H1 (cell line): ENCODE data around the gene CCDC89. TPM values are rescaled to one million over a fixed set of nuclear protein-coding genes. Genes with fewer than 3 reads are reported as not detected.

Experiments
- GTF2F1 ChIP-seq: IDR thresholded peaks from 2 replicates; pipeline ENCODE4 v1.6.1; 2012; ENCODE audit warnings: low read depth, low read length, improper control_type of control experiment, borderline replicate concordance
- KDM4A ChIP-seq: IDR thresholded peaks from one replicate; pipeline ENCODE4 v1.7.1; 2012; ENCODE audit warnings: low read depth, mild to moderate bottlenecking, moderate library complexity, low read length, inconsistent platforms; ENCODE audit not compliant: severe bottlenecking
- polyA plus RNA-seq, 7 experiments: library from polyadenylated mRNA; depleted of rRNA in 3 of 7; stranded (reverse) in 5 of 7; unstranded in 2 of 7; fragments of >200 nt in 5 of 7; fragments of 200-250 nt in 2 of 7; gene quantifications; 1 replicate in 5 of 7; 2 replicates in 1 of 7; 4 replicates in 1 of 7; pipeline versions ENCODE4 v1.2.1 to v1.2.3, GENCODE V29; 2011 to 2013; ENCODE audit warnings: missing spikeins in 2 of 7, mixed read lengths in 2 of 7
- total RNA-seq: library from RNA; stranded (reverse); fragmentation: NEBNext Ultra II Directional; extraction: Animal tissue kit (Norgen Biotek cat#: 25700); gene quantifications from 2 replicates; pipeline ENCODE4 v1.2.1, GENCODE V29; 2021

The CCDC89 gene
- total and polyA plus RNA-seq, 2 of the 8 experiments (the other 6 are each of a cell fraction or from before 2014, with no cell fraction given), result not detected

DNA sequence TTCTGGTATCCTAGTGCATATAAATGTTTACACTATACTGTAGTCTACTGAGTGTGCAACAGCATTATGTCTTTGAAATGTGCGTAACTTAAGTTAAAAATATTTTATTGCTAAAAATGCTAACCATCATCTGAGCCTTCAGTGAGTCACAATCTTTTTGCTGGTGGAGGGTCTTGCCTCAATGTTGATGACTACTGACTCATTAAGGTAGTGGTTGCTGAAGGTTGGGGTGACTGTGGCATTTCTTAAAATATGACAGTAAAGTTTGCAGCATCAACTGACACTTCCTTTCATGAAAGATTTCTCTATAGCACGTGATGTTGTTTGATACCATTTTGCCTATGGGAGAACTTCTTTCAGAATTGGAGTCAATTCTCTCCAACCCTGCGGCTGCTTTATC, 12.6 kb downstream of the CCDC89 start (continued):
- TF ChIP-seq GTF2F1, result no peak
- TF ChIP-seq KDM4A, result no peak
